ENCODE data around the gene WDHD1.
"Not testable (repeated sequence)": the region's sequence is repeated elsewhere in the genome, so short reads cannot be mapped to it uniquely, and the experiment has no call there.

WDHD1 gene

GRCh38 chr14:54918427-54918826, 108.5 kb downstream of the WDHD1 start:
- no peak for TF ChIP-seq CTCF (conservative IDR thresholded peaks at IDR 0.05)
- no peak overlapping the region for H3K27ac ChIP-seq

DNA sequence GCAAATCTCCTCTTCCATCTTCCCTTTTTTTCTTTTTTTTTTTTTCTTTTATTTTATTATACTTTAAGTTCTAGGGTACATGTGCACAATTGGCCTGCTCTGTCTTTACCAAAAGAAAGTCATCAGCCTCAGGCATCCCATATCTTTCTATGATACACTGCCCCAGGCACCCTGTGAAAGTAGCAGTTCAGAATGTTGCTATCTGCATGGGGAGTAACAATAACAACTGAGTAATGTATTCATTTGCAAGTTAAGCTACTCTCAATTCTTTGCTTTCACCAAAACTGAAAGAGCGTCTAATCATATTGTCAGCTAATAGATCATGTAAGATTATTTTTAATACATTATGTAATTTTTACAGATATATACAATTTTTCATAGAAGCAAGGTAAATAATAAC, 110.8 kb downstream of the WDHD1 start:
- no peak for TF ChIP-seq CTCF (conservative IDR thresholded peaks at IDR 0.05)
- no peak overlapping the region for H3K27ac ChIP-seq

GRCh38 chr14:54909817-54910558, 116.9 kb downstream of the WDHD1 start:
- TF ChIP-seq CTCF (conservative IDR thresholded peaks at IDR 0.05) = no peak
- no peak overlapping the region for H3K27ac ChIP-seq

GRCh38 chr14:54908973-54909372, 117.9 kb downstream of the WDHD1 start:
- H3K27ac ChIP-seq = not testable (repeated sequence)

- no peak for TF ChIP-seq CTCF (conservative IDR thresholded peaks at IDR 0.05)
- H3K27ac ChIP-seq = no peak overlapping the region
Measured at GRCh38 chr14:54908190-54908589, 118.7 kb downstream of the WDHD1 start.

GRCh38 chr14:54906075-54906474, 120.8 kb downstream of the WDHD1 start:
- no peak overlapping the region for H3K27ac ChIP-seq
- no peak for TF ChIP-seq CTCF (conservative IDR thresholded peaks at IDR 0.05)

- peak; percentile 78 for TF ChIP-seq CTCF (conservative IDR thresholded peaks at IDR 0.05)
- H3K27ac ChIP-seq = peak within 1 kb of the TSS; percentile 83
Measured at GRCh38 chr14:54902521-54903420, 124.1 kb downstream of the WDHD1 start, which contains the start of gene GCH1. Gene GCH1 (minus strand): TSS chr14:54902826. CDS start chr14:54902663, 163 bp downstream.

All from VCaP (cell line).